HG02571 (cell line): ENCODE results near the gene TP53I3.
A peak's percentile ranks its signal among the peaks of the same experiment; 100 is the strongest.
"Not testable (repeated sequence)": the region's sequence is repeated elsewhere in the genome, so short reads cannot be mapped to it uniquely, and the experiment has no call there.

Experiments used
- ATAC-seq: cut with Tn5 transposase; IDR thresholded peaks from one replicate; pipeline ENCODE4 v1.9.1; 2021; ENCODE audit warnings: mild to moderate bottlenecking, moderate library complexity; ENCODE audit not compliant: unreplicated experiment

The TP53I3 gene, protein sequence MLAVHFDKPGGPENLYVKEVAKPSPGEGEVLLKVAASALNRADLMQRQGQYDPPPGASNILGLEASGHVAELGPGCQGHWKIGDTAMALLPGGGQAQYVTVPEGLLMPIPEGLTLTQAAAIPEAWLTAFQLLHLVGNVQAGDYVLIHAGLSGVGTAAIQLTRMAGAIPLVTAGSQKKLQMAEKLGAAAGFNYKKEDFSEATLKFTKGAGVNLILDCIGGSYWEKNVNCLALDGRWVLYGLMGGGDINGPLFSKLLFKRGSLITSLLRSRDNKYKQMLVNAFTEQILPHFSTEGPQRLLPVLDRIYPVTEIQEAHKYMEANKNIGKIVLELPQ

GRCh38 chr2:24084386-24085199 lies at the start of gene TP53I3:
TSS of gene TP53I3 (minus strand) at chr2:24084834. CDS start at chr2:24084326, 508 bp downstream.
- ATAC-seq: peak; percentile 77

GRCh38 chr2:24132543-24132942 lies 47.9 kb upstream of the TP53I3 start:
- ATAC-seq: no peak

DNA sequence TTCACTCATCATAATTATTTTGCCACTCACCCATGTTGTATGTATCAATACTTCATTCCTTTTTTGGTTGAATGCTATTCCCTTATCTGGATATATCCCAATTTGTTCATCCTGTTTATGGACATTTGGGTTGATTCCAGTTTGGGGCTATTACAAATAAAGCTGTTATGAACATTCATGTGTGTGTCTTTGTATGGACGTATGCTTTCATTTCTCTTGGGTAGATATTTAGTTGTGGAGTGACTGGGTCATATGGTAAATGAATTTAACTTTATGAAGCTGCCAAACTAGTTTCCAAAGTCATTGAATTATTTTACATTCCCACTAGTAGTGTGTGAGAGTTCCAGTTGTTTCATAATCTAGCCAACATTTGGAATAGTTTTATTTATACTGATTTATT lies 41.3 kb upstream of the TP53I3 start:
- no peak for ATAC-seq

DNA sequence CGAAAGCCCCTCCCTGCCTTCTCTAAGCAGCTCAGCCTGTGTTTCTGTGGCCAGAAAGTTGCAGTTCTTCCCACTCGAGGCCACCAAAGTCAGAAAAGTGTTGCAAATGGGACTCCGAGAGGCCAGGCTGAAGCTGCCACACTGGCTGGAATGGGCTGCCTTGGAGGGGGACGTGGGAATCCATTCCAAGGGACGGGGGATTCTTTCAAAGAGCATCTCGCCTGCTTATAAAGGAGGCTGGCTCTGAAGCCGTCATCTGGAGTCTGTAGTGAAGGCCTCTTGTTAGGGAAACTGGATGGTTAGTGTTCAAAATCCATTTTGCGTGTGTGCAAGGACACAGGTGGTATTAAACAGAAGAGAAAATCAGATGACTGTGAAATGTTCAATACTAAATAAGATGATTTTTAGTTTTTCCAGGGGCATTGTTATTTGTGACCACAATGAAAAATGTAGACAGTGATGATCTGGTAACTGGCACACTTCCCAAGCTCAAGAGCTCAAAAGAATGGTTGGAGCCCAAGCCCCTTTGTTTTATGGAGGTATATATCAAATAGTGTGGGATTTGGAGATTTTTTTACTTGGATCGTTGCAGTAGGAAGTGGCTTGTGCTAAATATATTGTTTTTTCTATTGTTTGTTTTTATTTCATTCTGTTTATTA lies 39.4 kb upstream of the TP53I3 start:
- ATAC-seq: peak; percentile 8

DNA sequence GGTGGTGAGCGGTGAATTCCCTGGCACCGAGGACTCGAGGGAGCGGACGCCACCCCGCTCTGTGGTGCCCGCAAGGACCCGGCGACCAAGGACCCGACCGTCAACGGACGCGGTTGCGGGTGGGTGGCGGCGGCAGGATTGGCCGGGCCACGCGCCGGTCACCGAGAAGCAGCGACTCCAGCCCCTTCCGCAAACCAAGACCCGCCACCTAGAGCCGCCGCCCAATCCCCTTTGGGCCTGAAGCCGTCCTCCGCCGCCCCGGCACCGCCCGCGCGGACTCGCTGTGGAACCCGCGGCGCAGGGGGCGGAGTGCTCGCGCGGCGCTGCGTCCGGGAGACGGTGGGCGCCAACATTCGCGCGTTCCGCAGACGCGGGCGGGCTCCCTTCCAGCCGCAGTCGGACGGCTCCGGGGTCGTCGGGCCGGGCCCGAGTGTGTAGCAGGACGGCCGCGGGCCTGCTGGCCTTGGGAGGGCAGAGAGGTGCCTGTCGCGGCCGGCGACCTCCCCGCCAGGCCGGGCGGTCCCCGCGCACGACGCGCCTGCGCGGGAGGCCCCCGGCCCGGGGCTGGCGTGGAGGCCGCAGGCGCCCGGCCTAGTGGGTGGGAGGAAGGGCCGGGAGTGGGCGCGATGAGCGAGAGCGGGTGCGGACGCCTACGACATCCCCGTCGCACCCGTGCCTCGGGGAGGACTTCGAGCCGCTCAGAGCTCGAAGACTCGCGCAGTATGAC lies 38.7 kb upstream of the TP53I3 start, which contains the start of the genes FAM228B and PFN4:
TSS of gene FAM228B (plus strand) at position 275 of the 727 bp plus-strand sequence. CDS start 893 bp downstream, outside the sequence.
TSS of gene PFN4 (minus strand) at position 140 of the 727 bp plus-strand sequence. CDS start 799 bp downstream, outside the sequence.
- ATAC-seq: peak; percentile 86

GRCh38 chr2:24122366-24123194 lies 37.9 kb upstream of the TP53I3 start:
- ATAC-seq: no peak

- no peak for ATAC-seq
These were observed 36.8 kb upstream of the TP53I3 start for GRCh38 chr2:24121469-24121868.

- ATAC-seq: no peak
These were observed 36.4 kb upstream of the TP53I3 start for GRCh38 chr2:24121066-24121465.

- ATAC-seq: no peak
These were observed 33.3 kb upstream of the TP53I3 start for GRCh38 chr2:24117902-24118301.

DNA sequence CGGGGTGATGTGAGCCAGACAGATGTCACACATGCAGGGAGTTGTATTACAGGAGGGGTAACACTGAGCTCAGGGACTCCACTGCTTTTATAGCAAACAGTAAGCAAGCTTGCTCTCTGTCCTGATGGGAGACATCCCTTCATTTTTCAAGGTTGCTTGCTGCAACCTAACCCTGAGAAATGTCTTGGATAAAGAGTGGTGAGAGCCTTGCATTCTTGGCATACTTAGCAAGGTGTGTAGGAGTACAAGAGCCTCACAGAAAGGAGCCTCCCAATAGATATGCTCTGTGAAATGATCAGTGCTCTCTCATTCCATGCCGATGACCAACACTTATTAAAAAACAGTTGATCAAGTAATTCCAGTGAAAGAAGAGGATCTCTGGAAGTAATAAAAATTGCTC lies 30.4 kb upstream of the TP53I3 start:
- no peak for ATAC-seq

- no peak for ATAC-seq
These were observed 26.8 kb upstream of the TP53I3 start for GRCh38 chr2:24111407-24111901.

DNA sequence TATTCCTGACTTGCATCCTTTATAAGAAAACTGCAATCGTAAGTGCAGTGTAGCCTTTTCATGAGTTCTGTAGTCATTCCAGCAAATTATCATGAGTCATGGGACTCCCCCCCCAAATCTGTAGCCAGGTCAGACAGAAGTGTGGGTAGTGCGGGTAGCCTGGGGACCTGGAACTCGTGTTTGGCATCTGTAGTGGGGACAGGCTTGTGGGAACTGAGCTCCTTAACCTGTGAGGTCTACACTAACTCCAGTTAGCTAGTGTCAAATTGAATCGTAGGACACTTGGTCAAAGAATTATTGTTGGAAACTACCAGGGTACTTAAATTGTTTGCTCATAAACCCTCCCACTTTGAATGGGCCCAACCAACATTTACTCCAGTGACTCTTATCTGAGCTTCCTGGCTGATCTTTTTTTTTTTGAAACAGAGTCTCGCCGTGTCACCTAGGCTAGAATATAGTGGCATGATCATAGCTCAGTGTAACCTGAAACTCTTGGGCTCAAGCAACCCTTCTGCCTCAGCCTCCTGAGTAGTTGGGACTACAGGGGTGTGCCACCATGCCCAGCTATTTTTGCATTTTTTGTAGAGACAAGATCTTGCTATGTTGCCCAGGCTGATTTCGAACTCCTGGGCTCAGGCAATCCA lies 26.1 kb upstream of the TP53I3 start:
- ATAC-seq: no peak

GRCh38 chr2:24109431-24109830 lies 24.8 kb upstream of the TP53I3 start:
- ATAC-seq: not testable (repeated sequence)

GRCh38 chr2:24107336-24107735 lies 22.7 kb upstream of the TP53I3 start:
- ATAC-seq: no peak

- no peak for ATAC-seq
These were observed 22.2 kb upstream of the TP53I3 start for GRCh38 chr2:24106786-24107185.

- no peak for ATAC-seq
These were observed 21.2 kb upstream of the TP53I3 start for GRCh38 chr2:24105816-24106215.

GRCh38 chr2:24104906-24105305 lies 20.3 kb upstream of the TP53I3 start:
- ATAC-seq: no peak

GRCh38 chr2:24104110-24104650 lies 19.5 kb upstream of the TP53I3 start:
- ATAC-seq: no peak

GRCh38 chr2:24102677-24103076 lies 18.0 kb upstream of the TP53I3 start:
- ATAC-seq: no peak
